NCI-H774 (cell line): ENCODE data around the gene TFRC.
"Not testable (repeated sequence)": the region's sequence is repeated elsewhere in the genome, so short reads cannot be mapped to it uniquely, and the experiment has no call there.

Experiments used
- DNase-seq: peaks from one replicate; lab custom pipeline; 2025; lab: John Stamatoyannopoulos, UW

TFRC gene

DNA sequence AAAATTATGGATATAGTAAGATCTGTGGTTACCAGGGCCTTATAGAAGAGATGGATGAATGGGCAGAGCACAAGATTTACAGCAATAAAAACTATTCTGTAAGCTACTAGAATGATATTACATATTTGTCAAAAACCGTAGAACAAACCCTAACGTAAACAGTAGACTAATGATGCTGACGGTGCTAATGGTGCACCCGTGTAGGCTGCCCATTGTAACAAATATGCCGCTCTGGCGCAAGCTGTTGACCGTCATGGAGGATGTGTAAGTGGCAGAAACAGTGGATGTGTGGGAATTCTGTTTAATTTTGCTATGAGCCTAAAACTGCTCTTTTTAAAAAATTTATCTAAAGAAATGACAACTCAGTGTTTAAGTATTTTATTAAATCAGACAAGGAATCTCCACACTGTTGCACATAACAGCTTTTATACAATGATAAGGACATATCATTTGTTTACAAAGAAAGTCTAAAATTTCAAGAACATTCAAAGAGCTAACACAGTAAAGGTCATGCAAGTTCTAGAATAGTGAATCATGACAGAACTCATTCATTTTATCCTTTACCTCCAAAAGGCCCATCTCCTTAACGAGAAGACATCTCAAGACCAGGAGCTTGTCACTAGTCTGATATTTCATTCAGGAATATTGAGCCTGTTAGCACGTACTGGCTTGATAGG lies 32.8 kb downstream of the TFRC start:
- no peak for DNase-seq

- no peak for DNase-seq
These were observed 34.4 kb downstream of the TFRC start for GRCh38 chr3:196047391-196048030.

- DNase-seq = no peak
These were observed 37.4 kb downstream of the TFRC start for GRCh38 chr3:196044513-196044912.

GRCh38 chr3:196042673-196043072 lies 39.2 kb downstream of the TFRC start:
- no peak for DNase-seq

DNA sequence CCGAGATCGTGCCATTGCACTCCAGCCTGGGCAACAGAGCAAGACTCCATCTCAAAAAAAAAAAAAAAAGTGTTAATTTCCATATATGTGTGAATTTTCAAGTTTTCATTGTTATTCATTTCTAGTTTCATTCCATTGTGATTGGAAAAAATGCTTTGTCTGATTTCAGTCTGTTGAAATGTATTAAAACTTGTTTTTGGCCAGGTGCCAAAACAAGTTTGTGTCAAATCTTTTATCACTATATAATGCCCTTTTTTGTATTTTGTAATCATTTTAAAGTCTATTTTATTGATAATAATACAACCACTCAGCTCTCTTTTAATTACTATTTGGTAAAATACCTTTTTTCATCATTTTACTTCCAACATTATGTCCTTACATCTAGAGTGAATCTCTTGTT lies 42.5 kb downstream of the TFRC start:
- DNase-seq = no peak

GRCh38 chr3:196026059-196026458 lies 55.8 kb downstream of the TFRC start:
- not testable (repeated sequence) for DNase-seq

DNA sequence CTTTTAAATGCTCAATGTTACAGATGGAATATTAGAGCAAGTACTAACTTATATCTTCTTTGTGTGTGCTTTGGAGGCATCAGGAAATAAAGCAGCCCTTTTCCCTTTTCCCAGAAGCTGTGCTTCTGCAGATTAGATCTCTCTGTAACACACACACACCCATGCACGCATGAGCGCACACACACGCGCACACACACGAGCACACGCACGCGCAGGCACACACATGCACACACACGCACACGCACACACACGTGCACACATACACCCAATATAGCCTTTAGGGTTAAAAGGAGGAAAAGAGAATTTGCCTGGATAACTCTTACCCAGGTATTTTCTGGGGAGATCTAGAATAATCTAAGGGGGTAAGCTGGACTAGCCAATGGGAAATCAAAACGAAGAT lies 56.9 kb downstream of the TFRC start:
- no peak for DNase-seq

GRCh38 chr3:196023947-196024346 lies 57.9 kb downstream of the TFRC start:
- DNase-seq = no peak

- DNase-seq = not testable (repeated sequence)
These were observed 59.4 kb downstream of the TFRC start for GRCh38 chr3:196022499-196022878.

- no peak for DNase-seq
These were observed 61.5 kb downstream of the TFRC start for GRCh38 chr3:196020373-196020772.

- DNase-seq = not testable (repeated sequence)
These were observed 62.3 kb downstream of the TFRC start for GRCh38 chr3:196019576-196019975.

- not testable (repeated sequence) for DNase-seq
These were observed 63.7 kb downstream of the TFRC start for GRCh38 chr3:196018159-196018558.

- no peak for DNase-seq
These were observed 65.4 kb downstream of the TFRC start for GRCh38 chr3:196016485-196016884.

- no peak for DNase-seq
These were observed 65.8 kb downstream of the TFRC start for GRCh38 chr3:196016059-196016458.

- no peak for DNase-seq
These were observed 68.1 kb downstream of the TFRC start for GRCh38 chr3:196013587-196014487.

- DNase-seq = no peak
These were observed 68.9 kb downstream of the TFRC start for GRCh38 chr3:196012941-196013476.

DNA sequence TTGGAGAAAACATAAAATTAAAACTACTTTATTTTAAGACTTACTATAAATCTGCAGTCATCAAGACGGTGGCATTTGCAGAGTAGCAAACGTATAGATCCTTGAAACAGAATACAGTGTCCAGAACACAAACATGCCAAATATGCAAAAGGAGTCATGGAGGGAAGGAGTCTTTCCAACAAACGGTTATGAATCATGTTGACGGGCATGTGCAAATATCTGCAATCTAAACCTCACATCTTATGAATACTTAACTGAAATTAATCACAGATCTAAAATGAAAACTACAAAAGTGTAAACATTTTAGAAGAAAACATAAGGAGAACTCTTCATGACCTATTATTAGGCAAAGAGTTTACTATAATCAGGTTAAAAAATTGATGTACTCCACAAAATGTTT lies 69.4 kb downstream of the TFRC start:
- no peak for DNase-seq

DNA sequence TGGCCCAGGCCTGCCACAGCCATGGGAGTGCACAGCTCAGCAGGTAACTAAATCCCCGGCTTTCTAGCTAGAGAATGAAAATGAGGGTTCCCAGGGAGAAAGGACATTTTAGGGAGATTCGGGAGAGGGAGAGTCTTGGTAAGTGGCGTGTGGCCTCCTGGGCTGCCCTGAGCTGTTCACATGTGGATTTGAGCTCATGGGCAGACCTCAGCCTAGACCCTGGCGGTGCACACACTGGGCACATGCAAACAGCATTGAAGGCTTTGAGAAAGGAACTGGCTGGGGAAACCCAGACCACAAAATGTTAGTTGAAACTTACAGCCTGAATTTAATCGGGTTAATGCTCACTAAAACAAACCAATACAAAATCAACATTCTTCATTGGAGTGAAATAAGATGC lies 72.4 kb downstream of the TFRC start:
- no peak for DNase-seq

GRCh38 chr3:196008929-196009328 lies 73.0 kb downstream of the TFRC start:
- no peak for DNase-seq

GRCh38 chr3:196008387-196008786 lies 73.5 kb downstream of the TFRC start:
- DNase-seq = no peak

- DNase-seq = no peak
These were observed 74.0 kb downstream of the TFRC start for GRCh38 chr3:196007744-196008335.

DNA sequence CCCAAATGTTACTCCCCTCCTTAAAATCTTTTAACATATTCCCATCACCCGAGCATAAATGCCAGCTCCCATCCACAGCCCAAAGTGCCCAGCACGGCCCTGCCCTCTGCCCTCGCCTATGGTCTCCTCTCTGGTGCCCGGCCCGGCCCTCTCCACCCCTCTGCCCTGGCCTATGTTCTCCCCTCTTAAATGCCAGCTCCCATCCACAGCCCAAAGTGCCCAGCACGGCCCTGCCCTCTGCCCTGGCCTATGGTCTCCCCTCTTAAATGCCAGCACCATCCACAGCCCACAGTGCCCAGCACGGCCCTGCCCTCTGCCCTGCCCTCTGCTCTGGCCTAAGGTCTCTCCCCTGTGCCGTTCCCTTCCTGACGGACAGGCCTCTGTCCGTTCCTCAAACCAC lies 76.6 kb downstream of the TFRC start:
- DNase-seq = not testable (repeated sequence)
